GM12892 (cell line): ENCODE results near the gene RPL39.

ENCODE experiments used
- DNase-seq: peaks from one replicate; pipeline ENCODE4 v3.0.0; 2011; ENCODE audit not compliant: insufficient read length
- FAIRE-seq: peaks from 2 replicates; lab custom pipeline; 2011; peaks lifted over from hg19 to GRCh38; lab: Jason Lieb, UNC
- POLR2A ChIP-seq: IDR thresholded peaks from 2 replicates; pipeline ENCODE4 v1.6.1; 2011; ENCODE audit warnings: low read depth, low read length, control low read depth
- POLR2AphosphoS5 ChIP-seq: IDR thresholded peaks from 2 replicates; pipeline ENCODE4 v1.6.1; 2011; ENCODE audit warnings: low read depth, low read length, control low read depth
- TAF1 ChIP-seq: IDR thresholded peaks from 2 replicates; pipeline ENCODE4 v1.6.1; 2011; ENCODE audit warnings: low read depth, mild to moderate bottlenecking, control low read depth, low read length, borderline replicate concordance

Gene RPL39

DNA sequence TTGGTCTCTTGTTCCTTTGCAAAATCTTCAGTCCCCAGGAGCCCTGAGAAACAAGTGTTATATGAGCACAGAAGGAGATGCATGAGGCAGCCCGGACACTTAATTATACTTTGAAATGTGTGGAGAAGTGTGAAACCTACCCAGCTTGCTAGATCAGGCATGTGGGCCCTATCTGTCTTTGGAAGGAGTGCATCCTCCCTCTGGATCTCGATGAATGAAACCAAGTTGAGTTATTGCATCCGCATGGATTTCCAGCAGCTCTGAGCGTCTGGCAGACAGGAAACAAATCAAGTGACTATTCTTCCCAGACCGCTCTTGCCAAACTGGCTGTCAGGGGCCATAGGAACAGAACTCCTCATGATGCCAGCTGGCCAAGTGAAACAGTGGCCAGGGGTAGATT, 52.7 kb downstream of the RPL39 start:
- TF ChIP-seq POLR2AphosphoS5, result no peak
- no peak for TF ChIP-seq POLR2A
- TF ChIP-seq TAF1, result no peak
- FAIRE-seq (no peak), DNase-seq (no peak)
